Osteoblast (primary cell): Measurements from ENCODE around the gene SMIM45.
A peak's percentile ranks its signal among the peaks of the same experiment; 100 is the strongest.

ENCODE experiments used
- DNase-seq: peaks from one replicate; pipeline ENCODE4 v3.0.0; 2011; ENCODE audit warnings: low spot score, mixed read lengths; ENCODE audit not compliant: insufficient read length; ENCODE audit errors: missing footprints
- H2AFZ ChIP-seq: 2 replicates; pipeline ENCODE4 v1.6.0; 2011; ENCODE audit warnings: mild to moderate bottlenecking, low read length
- H3K27ac ChIP-seq: 2 replicates; pipeline ENCODE4 v1.5.1; 2011; ENCODE audit warnings: mild to moderate bottlenecking, low read depth, low read length, moderate library complexity
- H3K27me3 ChIP-seq: 2 replicates; pipeline ENCODE4 v1.6.0; 2012; ENCODE audit warnings: mild to moderate bottlenecking, control low read depth, inconsistent platforms, low read length, moderate library complexity; ENCODE audit not compliant: insufficient read depth
- H3K36me3 ChIP-seq: 2 replicates; pipeline ENCODE4 v1.5.1; 2011; ENCODE audit warnings: mild to moderate bottlenecking, low read length, control low read depth, moderate library complexity; ENCODE audit not compliant: insufficient read depth
- H3K4me1 ChIP-seq: 2 replicates; pipeline ENCODE4 v1.5.1; 2011; ENCODE audit warnings: mild to moderate bottlenecking, low read length, control low read depth, moderate library complexity; ENCODE audit not compliant: insufficient read depth
- H3K4me2 ChIP-seq: 2 replicates; pipeline ENCODE4 v1.6.0; 2011; ENCODE audit warnings: mild to moderate bottlenecking, low read length; ENCODE audit not compliant: insufficient read depth
- H3K4me3 ChIP-seq: fragments of 200-600 bp; sonication (generic); 3 replicates; pipeline ENCODE4 v1.5.1; 2012; ENCODE audit warnings: mild to moderate bottlenecking, low read length, inconsistent platforms; ENCODE audit not compliant: insufficient read depth
- H3K79me2 ChIP-seq: 2 replicates; pipeline ENCODE4 v1.6.0; 2012; ENCODE audit warnings: mild to moderate bottlenecking, low read length, control low read depth, inconsistent platforms; ENCODE audit not compliant: insufficient read depth
- H3K9me3 ChIP-seq: 2 replicates; pipeline ENCODE4 v1.5.1; 2011; ENCODE audit warnings: low read depth, low read length, control low read depth
- H4K20me1 ChIP-seq: 2 replicates; pipeline ENCODE4 v1.6.0; 2012; ENCODE audit warnings: mild to moderate bottlenecking, low read length, control low read depth; ENCODE audit not compliant: insufficient read depth
- TF ChIP-seq, protein P1 (sequence below): IDR thresholded peaks from 2 replicates; pipeline ENCODE4 v1.5.1; 2011; ENCODE audit warnings: mild to moderate bottlenecking, low read depth, low read length, moderate library complexity; ENCODE audit errors: extremely low read depth

Gene SMIM45

DNA sequence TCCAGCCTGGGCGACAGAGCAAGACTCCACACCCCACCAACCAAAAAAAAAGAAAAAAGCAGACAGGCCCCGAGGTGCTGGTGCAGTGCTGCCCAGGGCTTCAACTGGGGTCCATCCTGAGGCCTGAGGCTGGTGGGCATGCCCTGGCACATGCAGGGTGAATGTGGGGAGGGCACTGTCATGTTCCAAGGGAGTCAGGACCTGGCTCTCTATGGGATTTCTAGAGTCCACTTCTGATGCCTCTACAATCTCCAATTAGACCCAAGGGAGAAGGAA is 15.1 kb upstream of the SMIM45 start:
- H3K4me3 ChIP-seq, result no peak overlapping the region
- no peak overlapping the region for H2AFZ ChIP-seq
- H3K4me2 ChIP-seq, result no peak overlapping the region
- peaks cover 12% of the 10 kb centered on the region for H3K4me1 ChIP-seq
- no peak overlapping the region for H3K27ac ChIP-seq
- peaks cover 5% of the 10 kb centered on the region for H4K20me1 ChIP-seq
- H3K79me2 ChIP-seq, result no peaks in the 10 kb centered on the region
- H3K27me3 ChIP-seq, result no peaks in the 10 kb centered on the region
- DNase-seq, result no peak
- H3K9me3 ChIP-seq, result no peaks in the 10 kb centered on the region
- no peaks in the 10 kb centered on the region for H3K36me3 ChIP-seq
- TF ChIP-seq, protein P1, sequence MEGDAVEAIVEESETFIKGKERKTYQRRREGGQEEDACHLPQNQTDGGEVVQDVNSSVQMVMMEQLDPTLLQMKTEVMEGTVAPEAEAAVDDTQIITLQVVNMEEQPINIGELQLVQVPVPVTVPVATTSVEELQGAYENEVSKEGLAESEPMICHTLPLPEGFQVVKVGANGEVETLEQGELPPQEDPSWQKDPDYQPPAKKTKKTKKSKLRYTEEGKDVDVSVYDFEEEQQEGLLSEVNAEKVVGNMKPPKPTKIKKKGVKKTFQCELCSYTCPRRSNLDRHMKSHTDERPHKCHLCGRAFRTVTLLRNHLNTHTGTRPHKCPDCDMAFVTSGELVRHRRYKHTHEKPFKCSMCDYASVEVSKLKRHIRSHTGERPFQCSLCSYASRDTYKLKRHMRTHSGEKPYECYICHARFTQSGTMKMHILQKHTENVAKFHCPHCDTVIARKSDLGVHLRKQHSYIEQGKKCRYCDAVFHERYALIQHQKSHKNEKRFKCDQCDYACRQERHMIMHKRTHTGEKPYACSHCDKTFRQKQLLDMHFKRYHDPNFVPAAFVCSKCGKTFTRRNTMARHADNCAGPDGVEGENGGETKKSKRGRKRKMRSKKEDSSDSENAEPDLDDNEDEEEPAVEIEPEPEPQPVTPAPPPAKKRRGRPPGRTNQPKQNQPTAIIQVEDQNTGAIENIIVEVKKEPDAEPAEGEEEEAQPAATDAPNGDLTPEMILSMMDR, result no peak

DNA sequence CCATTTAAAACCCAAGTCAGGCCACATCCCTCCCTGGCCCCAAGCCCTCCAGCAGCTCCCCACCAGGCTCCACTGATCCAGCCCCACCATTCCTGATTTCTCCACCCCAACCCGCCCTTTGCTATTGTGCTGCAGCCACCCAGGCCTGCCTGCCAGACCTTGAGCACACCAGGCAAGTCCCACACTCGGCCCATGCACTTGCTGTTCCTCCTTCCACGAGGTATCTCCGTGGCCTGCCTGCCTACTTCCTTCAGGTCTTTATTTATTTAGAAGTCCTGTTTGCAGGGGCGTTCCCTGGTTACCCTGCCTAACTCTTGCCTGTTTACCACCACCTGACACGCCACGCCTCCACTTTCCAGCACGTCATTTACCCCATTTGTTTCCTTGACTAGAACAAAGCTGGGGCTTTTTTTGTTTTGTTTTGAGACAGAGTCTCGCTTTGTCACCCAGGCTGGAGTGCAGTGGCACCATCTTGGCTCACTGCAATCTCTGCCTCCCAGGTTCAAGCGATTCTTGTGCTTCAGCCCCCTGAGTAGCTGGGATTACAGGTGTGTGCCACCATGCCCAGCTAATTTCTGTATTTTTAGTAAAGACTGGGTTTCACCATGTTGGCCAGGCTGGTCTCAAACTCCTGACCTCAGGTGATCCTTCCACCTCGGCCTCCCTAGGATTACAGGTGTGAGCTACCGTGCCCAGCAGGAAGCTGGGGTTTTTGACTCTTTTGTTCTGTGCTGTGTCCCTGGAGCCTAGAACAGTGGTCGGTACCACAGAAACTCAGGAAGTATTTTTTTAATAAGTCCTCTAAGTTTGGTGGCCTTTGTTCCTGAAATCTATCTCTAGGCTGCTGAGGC is 11.7 kb upstream of the SMIM45 start:
- Histone ChIP-seq H3K36me3 (peaks cover 4% of the 10 kb centered on the region), H3K27me3 (no peaks in the 10 kb centered on the region), H3K27ac (peak overlapping the region; percentile 81), H3K9me3 (no peaks in the 10 kb centered on the region), H3K79me2 (no peaks in the 10 kb centered on the region), H2AFZ (no peak overlapping the region), H3K4me3 (no peak overlapping the region), H3K4me2 (no peak overlapping the region), H3K4me1 (peaks cover 19% of the 10 kb centered on the region), H4K20me1 (peaks cover 5% of the 10 kb centered on the region)
- no peak for DNase-seq
- TF ChIP-seq, protein P1, result no peak

DNA sequence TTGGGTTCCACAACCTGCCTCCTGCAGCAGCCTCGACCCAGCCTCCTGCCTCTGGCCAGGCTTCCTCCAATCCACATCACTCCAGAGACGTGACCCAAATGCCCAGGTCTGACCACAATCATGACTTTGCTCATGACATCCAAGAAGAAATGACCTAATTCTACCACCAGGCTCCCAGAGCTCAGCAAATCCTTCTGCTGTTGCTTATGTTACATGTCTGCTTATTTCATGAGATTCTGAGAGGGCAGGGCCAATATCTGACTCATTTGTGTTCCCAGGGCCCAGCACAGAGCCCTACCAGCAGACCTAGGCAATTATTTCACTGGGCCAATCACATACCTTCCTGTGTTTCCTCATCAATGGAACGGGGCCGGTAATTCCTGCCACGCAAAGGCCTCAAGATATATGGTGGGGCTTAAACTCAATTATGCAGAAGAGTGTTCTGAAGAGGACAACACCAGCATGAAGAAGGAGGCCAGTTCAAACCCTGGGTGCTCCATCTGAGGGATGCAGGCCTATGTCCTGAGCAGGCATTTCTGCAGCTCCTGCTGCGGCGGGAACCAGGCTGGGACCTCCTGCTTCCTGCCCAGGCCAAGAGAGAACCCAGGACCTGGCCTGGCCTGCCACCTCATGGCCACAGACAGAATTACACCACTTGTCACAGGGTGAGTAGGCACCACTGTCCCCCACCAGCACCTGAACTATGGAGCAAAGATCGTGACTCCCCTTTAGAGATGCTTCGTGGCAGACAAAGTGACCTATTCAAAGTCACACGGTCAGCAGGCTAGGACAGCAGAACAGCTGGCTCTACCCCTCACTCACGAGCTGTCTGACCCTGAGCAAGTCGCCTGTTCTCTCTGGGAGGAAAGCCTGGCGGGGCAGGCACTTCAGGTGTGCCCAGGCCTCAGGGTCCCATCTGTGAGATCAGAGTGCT is 10.9 kb upstream of the SMIM45 start:
- H3K9me3 ChIP-seq, result no peaks in the 10 kb centered on the region
- peaks cover 5% of the 10 kb centered on the region for H4K20me1 ChIP-seq
- H3K4me3 ChIP-seq, result no peak overlapping the region
- H3K36me3 ChIP-seq, result peaks cover 4% of the 10 kb centered on the region
- peak; percentile 97 for DNase-seq
- H3K4me1 ChIP-seq, result peaks cover 26% of the 10 kb centered on the region
- H3K79me2 ChIP-seq, result peaks cover 6% of the 10 kb centered on the region
- peak overlapping the region; percentile 81 for H3K27ac ChIP-seq
- peak overlapping the region; percentile 45 for H3K4me2 ChIP-seq
- TF ChIP-seq, protein P1, result peak; percentile 91
- H3K27me3 ChIP-seq, result no peaks in the 10 kb centered on the region
- H2AFZ ChIP-seq, result peak overlapping the region; percentile 58
